ENCODE results near the gene DOCK1.

DOCK1 gene

GRCh38 chr10:127280446-127280845, 375.2 kb downstream of the DOCK1 start:
- Histone ChIP-seq H3K9me3 (ENCODE audit: insufficient read depth, low read length, severe bottlenecking) (no peaks in the 10 kb centered on the region), H3K9ac (ENCODE audit: low read depth, low read length) (no peak overlapping the region), H3K79me2 (ENCODE audit: insufficient read depth, low read length) (no peaks in the 10 kb centered on the region), H4K20me1 (ENCODE audit: insufficient read depth, low read length) (peaks cover 3% of the 10 kb centered on the region; the same call in 1 of the 2 replicates), H2AFZ (ENCODE audit: low read depth, low read length) (no peak overlapping the region), H3K4me2 (ENCODE audit: insufficient read depth, low read length) (no peak overlapping the region), H3K4me3 (ENCODE audit: low read depth in 1 of 2, low read length in 2 of 2) (no peak overlapping the region), H3K27me3 (ENCODE audit: insufficient read depth, low read length, poor library complexity) (peaks cover 11% of the 10 kb centered on the region), H3K27ac (ENCODE audit: low read length) (no peak overlapping the region), H3K4me1 (ENCODE audit: insufficient read depth, low read length) (no peaks in the 10 kb centered on the region), H3K36me3 (ENCODE audit: insufficient read depth, low read length) (no peaks in the 10 kb centered on the region)
- DNase-seq (no peak), ATAC-seq (ENCODE audit: insufficient read depth, low read depth) (no peak)
- no peak for TF ChIP-seq EZH2 (IDR thresholded peaks at IDR 0.05; ENCODE audit: borderline replicate concordance, low read depth, low read length, severe bottlenecking)
- TF ChIP-seq, protein P1, sequence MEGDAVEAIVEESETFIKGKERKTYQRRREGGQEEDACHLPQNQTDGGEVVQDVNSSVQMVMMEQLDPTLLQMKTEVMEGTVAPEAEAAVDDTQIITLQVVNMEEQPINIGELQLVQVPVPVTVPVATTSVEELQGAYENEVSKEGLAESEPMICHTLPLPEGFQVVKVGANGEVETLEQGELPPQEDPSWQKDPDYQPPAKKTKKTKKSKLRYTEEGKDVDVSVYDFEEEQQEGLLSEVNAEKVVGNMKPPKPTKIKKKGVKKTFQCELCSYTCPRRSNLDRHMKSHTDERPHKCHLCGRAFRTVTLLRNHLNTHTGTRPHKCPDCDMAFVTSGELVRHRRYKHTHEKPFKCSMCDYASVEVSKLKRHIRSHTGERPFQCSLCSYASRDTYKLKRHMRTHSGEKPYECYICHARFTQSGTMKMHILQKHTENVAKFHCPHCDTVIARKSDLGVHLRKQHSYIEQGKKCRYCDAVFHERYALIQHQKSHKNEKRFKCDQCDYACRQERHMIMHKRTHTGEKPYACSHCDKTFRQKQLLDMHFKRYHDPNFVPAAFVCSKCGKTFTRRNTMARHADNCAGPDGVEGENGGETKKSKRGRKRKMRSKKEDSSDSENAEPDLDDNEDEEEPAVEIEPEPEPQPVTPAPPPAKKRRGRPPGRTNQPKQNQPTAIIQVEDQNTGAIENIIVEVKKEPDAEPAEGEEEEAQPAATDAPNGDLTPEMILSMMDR (IDR thresholded peaks at IDR 0.05; ENCODE audit: borderline replicate concordance, extremely low read depth, low read length, poor library complexity, severe bottlenecking), result no peak

- Histone ChIP-seq H3K9ac (ENCODE audit: low read depth, low read length) (no peak overlapping the region), H4K20me1 (ENCODE audit: insufficient read depth, low read length) (peaks cover 3% of the 10 kb centered on the region; the same call in 1 of the 2 replicates), H3K9me3 (ENCODE audit: insufficient read depth, low read length, severe bottlenecking) (peaks cover 1% of the 10 kb centered on the region), H3K79me2 (ENCODE audit: insufficient read depth, low read length) (no peaks in the 10 kb centered on the region), H2AFZ (ENCODE audit: low read depth, low read length) (no peak overlapping the region), H3K4me2 (ENCODE audit: insufficient read depth, low read length) (no peak overlapping the region), H3K27ac (ENCODE audit: low read length) (no peak overlapping the region), H3K36me3 (ENCODE audit: insufficient read depth, low read length) (no peaks in the 10 kb centered on the region), H3K27me3 (ENCODE audit: insufficient read depth, low read length, poor library complexity) (peaks cover 11% of the 10 kb centered on the region), H3K4me1 (ENCODE audit: insufficient read depth, low read length) (no peaks in the 10 kb centered on the region), H3K4me3 (ENCODE audit: low read depth in 1 of 2, low read length in 2 of 2) (no peak overlapping the region)
- DNase-seq, result no peak
- ATAC-seq (ENCODE audit: insufficient read depth, low read depth), result no peak
- no peak for TF ChIP-seq EZH2 (IDR thresholded peaks at IDR 0.05; ENCODE audit: borderline replicate concordance, low read depth, low read length, severe bottlenecking)
These were observed 377.8 kb downstream of the DOCK1 start for GRCh38 chr10:127283017-127283416.

GRCh38 chr10:127283576-127283975, 378.3 kb downstream of the DOCK1 start:
- H3K9ac ChIP-seq (ENCODE audit: low read depth, low read length), result no peak overlapping the region
- H3K27me3 ChIP-seq (ENCODE audit: insufficient read depth, low read length, poor library complexity), result peaks cover 8% of the 10 kb centered on the region
- H3K27ac ChIP-seq (ENCODE audit: low read length), result no peak overlapping the region
- DNase-seq (no peak), ATAC-seq (ENCODE audit: insufficient read depth, low read depth) (no peak)
- peaks cover 6% of the 10 kb centered on the region for H3K9me3 ChIP-seq (ENCODE audit: insufficient read depth, low read length, severe bottlenecking)
- no peak overlapping the region for H3K4me3 ChIP-seq (ENCODE audit: low read depth in 1 of 2, low read length in 2 of 2)
- H3K79me2 ChIP-seq (ENCODE audit: insufficient read depth, low read length), result no peaks in the 10 kb centered on the region
- no peak for TF ChIP-seq EZH2 (IDR thresholded peaks at IDR 0.05; ENCODE audit: borderline replicate concordance, low read depth, low read length, severe bottlenecking)
- TF ChIP-seq, protein P1 (IDR thresholded peaks at IDR 0.05; ENCODE audit: borderline replicate concordance, extremely low read depth, low read length, poor library complexity, severe bottlenecking), result no peak
- no peaks in the 10 kb centered on the region for H3K4me1 ChIP-seq (ENCODE audit: insufficient read depth, low read length)
- H2AFZ ChIP-seq (ENCODE audit: low read depth, low read length), result no peak overlapping the region
- no peaks in the 10 kb centered on the region for H3K36me3 ChIP-seq (ENCODE audit: insufficient read depth, low read length)
- H4K20me1 ChIP-seq (ENCODE audit: insufficient read depth, low read length), result peaks cover 3% of the 10 kb centered on the region; the same call in 1 of the 2 replicates
- no peak overlapping the region for H3K4me2 ChIP-seq (ENCODE audit: insufficient read depth, low read length)

GRCh38 chr10:127290850-127291249, 385.6 kb downstream of the DOCK1 start:
- no peak for TF ChIP-seq EZH2 (IDR thresholded peaks at IDR 0.05; ENCODE audit: borderline replicate concordance, low read depth, low read length, severe bottlenecking)
- TF ChIP-seq, protein P1 (IDR thresholded peaks at IDR 0.05; ENCODE audit: borderline replicate concordance, extremely low read depth, low read length, poor library complexity, severe bottlenecking), result no peak
- H4K20me1 ChIP-seq (ENCODE audit: insufficient read depth, low read length), result peaks cover 12% of the 10 kb centered on the region; the same call in 1 of the 2 replicates
- no peak overlapping the region for H2AFZ ChIP-seq (ENCODE audit: low read depth, low read length)
- no peak overlapping the region for H3K27ac ChIP-seq (ENCODE audit: low read length)
- no peak for ATAC-seq (ENCODE audit: insufficient read depth, low read depth)
- no peak overlapping the region for H3K9ac ChIP-seq (ENCODE audit: low read depth, low read length)
- H3K9me3 ChIP-seq (ENCODE audit: insufficient read depth, low read length, severe bottlenecking), result peaks cover 6% of the 10 kb centered on the region
- no peaks in the 10 kb centered on the region for H3K36me3 ChIP-seq (ENCODE audit: insufficient read depth, low read length)
- DNase-seq, result no peak
- peaks cover 12% of the 10 kb centered on the region for H3K4me1 ChIP-seq (ENCODE audit: insufficient read depth, low read length)
- peaks cover 10% of the 10 kb centered on the region for H3K27me3 ChIP-seq (ENCODE audit: insufficient read depth, low read length, poor library complexity)
- H3K4me3 ChIP-seq (ENCODE audit: low read depth in 1 of 2, low read length in 2 of 2), result no peak overlapping the region
- no peak overlapping the region for H3K4me2 ChIP-seq (ENCODE audit: insufficient read depth, low read length)
- no peaks in the 10 kb centered on the region for H3K79me2 ChIP-seq (ENCODE audit: insufficient read depth, low read length)

All from DND-41 (cell line).